Activated CD4-positive, alpha-beta T cell treated with anti-CD3 and anti-CD28 coated beads for 48 hours (primary cell): ENCODE data around the gene TNRC6A.
"Not testable (repeated sequence)": the region's sequence is repeated elsewhere in the genome, so short reads cannot be mapped to it uniquely, and the experiment has no call there.

Experiments
- DNase-seq: peaks from one replicate; pipeline ENCODE4 v3.0.0-alpha.2; 2020

The TNRC6A gene

DNA sequence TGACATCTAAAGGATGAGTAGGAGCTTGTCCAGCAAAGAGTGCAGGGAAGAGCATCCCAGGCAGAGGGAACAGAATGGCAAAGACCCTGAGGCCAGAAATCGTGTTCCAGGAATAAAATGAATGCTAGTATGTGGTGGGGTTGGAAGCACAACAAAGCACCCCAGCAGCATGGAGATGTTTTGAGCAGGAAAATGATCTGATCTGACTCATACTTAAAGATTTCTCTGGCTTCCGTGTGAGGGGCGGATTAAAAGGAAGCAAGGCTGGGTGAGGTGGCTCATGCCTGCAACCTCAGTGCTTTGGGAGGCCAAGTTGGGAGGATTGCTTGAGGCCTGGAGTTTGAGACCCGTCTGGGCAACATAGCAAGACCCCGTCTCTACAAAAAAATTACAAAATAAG is 118.6 kb downstream of the TNRC6A start:
- no peak for DNase-seq

DNA sequence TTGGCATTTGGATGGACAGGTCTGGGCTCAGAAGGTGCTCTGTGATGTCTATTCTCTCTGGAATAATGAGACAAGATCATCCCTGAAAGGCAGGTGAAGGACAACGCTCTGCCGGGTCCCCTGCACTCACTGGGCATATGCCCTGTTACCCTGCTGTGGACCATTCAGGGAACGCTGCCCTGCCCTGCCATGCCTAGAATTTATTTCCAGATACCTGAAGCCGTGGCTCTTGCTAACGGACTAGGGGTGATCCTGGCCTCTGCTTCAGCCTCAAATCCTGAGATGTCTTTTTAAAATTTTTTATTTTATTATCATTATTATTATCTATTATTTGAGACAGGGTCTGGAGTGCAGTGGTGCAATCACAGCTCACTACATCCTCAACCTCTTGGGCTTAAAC is 120.2 kb downstream of the TNRC6A start:
- no peak for DNase-seq

DNA sequence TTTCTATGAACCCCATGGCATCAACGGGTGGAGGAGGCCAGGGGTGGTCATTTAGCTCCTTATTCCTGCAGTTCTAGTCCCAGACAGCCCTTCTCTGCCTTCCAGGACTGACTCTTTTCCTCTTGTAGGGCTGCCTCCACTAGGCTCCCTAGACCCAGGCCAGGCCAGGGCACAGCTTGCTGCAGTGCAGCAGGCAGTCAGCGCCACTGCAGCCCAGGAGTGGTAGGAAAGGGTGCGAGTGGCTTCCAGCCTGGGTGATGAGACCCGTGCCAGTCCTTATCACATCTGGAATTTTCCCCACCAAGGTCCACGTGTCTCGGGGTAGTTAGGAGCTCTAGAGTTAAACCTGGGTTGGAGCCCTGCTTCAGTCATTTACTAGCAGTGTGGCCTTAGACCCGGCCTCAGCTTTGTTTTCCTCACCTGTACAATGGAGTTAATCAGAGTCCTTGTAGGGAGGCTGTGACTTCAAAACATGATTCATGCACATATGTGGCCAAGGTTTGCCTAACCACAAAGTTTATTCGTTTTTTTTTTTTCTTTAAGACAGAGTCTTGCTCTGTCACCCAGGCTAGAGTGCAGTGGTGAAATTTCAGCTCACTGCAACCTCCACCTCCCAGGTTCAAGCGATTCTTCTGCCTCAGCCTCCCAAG is 121.0 kb downstream of the TNRC6A start:
- no peak for DNase-seq

DNA sequence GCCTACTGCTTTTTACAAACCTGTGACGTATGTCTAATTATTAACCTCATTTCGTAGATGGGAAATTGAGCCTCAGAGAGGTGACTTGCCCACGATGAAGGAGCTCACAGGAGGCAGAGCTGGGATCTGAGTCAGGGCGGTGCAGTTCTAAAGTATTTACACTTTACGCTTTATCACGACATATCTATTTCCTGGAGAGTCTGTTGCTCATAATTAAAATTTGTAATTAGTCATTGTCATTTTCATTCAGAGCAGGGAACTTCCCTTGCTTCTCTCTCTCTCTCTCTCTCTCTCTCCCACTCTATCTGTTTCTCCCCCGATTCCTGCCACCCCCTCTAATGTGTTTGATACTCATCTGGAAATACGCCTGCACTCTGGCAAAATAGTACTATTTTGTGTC is 122.2 kb downstream of the TNRC6A start:
- peak; percentile 54 for DNase-seq

DNA sequence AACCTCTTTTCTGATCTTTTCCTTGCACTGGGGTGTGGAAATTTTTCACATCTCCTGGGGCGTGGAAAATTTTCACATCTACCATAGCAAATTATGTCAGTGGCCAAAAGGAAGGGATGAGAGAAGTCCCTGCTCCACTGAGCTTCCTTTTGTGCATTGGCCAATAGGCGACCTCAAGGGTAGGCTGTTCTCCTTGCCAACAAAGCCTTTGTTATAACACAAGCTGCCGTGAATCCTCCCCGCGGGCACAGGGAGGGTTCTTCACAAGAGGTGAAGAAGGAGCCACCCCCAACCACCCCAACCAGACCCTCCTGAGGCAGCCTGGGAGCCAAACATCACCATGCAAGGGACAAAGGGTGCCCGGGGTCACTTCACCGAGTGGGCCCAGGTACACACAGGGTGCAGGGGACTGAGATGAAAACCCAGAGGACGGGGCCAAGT is 122.8 kb downstream of the TNRC6A start:
- DNase-seq: no peak

DNA sequence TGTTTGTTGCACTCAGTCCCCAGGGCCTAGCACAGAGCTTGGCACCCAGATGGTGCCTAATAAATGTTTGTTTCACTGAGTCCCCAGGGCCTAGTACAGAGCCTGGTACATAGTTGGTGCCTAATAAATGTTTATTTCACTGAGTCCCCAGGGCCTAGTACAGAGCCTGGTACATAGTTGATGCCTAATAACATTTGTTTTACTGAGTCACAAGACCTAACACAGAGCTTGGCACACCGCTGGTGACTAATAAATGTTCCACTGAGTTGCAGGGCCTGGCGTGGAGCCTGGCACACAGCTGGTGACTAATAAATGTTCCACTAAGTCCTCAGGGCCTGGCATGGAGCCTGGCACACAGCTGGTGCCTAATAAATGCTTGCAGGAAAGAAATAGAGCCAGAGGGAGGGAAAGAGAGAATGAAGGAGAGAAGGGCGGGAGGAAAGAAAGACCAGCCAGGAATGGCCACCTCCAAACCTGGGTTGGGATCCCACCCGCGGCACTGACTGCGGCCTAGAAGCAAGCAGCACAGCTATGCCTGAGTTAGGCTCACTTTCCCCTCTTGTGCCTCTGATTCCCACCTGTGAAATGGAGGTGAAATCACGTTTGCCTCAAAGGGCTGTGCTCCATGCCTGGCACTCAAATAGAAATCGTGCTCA is 123.8 kb downstream of the TNRC6A start:
- DNase-seq: peak; percentile 15

DNA sequence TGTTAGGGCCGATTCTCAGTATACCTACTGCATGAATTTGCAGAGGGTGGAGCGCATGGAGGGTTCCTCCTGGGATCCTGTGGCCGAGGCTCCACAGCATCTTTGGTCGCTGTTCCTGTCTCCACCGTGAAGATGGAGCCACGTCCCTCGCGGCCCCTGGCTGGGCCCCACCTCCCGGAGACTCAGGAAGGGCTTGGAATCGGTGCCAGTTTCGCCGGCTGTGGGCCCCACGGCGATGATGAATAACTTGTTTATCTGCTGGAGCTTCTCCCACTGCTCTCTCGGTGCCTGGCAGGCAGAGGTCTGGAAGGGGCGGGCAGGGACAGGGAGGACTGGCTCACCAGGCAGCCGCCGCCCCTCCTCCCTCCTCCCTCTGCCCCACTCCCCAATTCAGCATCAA is 124.4 kb downstream of the TNRC6A start:
- no peak for DNase-seq

DNA sequence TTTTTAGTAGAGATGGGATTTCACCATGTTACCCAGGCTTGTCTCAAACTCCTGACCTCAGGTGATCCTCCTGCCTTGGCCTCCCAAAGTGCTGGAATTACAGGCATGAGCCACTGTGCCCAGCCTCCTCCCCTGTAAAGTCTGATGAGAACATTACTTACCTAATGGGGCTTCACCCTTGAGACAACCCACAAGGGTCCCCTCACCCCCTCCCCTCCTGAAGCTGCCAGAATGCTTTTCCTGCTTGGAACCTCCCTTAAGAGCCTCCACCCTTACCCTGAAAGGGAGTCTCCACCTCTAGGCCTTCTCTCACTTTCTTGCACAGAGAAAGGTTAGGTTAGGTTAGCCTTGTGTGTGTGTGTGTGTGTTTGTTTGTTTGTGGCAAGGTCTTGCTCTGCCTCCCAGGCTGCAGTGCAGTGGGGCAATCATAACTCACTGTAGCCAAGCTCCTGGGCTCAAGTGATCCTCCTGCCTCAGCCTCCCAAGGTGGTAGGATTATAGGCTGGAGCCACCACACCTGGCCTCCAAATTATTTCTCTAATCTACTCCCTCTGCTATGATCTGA is 125.2 kb downstream of the TNRC6A start:
- DNase-seq: no peak

DNA sequence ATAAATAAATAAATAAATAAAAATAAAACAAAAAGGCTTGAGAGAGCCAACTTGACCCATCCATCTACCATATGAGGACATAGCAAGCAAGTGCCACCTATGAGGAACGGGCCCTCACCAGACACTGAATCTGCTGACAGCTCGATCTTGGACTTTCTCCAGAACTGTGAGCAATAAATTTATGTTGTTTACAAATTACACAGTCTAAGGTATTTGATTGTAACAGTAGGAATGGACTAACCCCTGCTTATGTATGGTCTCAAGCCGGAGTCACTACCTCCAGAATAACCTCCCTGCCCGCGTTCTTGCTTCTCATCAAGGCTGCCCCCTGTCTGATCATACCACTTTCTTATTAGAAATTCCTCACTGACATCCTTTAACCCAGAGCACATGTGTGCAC is 126.2 kb downstream of the TNRC6A start:
- no peak for DNase-seq

DNA sequence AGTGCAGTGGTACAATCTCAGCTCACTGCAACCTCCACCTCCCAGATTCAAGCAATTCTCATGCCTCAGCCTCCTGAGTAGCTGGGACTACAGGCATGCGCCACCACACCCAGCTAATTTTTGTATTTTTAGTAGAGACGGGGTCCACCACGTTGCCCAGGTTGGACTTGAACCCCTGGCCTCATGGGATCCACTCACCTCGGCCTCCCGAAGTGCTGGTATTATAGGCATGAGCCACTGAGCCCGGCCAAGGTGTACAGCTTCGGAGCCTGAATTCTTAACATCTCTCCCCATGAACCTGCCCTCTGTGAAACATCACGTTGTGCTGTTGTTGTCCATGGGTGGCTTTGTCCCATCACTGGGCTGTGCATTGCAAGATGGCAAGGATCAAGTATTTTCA is 127.4 kb downstream of the TNRC6A start:
- DNase-seq: not testable (repeated sequence)

DNA sequence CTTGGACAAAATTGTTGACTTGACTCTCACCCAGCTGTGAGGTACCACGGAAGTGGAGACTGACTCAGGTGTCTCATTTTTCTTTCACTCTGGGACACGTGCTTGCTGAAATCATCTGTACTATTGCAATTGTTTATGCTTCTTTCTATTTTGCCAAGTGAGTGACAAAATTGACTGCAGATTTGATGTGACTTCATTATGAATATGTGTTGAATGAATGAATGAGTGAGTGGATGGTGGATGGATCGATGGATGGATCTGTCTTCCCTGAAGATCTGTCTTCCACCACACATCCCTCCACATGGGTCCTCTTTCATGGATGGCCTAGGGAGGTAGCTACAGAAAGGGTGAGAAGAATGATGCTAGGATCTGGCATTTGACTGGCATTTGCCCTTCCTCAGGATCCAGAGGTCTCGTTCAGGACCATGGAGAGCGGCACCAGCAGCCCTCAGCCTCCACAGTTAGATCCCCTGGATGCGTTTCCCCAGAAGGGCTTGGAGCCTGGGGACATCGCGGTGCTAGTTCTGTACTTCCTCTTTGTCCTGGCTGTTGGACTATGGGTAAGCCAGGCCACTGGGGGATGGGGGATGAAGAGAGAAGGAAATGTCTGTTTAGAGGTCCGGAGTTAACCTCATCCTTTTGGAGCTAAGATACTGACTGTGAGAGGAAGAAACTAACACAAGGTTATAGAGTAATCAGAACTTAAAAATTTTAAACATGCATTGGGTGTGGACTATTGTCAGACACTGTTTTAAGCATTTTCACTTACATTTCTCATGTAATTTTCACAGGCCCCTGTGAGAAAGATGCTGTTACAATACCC is 129.0 kb downstream of the TNRC6A start:
- peak; percentile 67 for DNase-seq

DNA sequence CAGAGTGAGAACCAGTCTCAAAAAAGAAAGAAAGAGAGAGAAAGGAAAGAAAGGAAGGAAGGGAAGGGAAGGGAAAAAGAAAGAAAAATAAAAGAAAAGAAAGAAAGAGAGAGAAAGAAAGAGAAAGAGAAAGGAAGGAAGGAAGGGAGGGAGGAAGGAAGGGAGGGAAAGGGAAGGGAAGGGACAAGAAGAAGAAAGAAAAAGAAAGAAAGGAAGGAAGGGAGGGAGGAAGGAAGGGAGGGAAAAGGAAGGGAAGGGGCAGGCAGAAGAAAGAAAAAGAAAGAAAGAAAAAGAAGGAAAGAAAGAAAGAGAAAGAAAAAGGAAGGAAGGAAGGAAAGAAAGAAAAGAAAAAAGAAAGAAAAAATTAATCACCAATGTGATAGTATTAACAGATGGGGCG is 132.0 kb downstream of the TNRC6A start:
- DNase-seq: no peak

DNA sequence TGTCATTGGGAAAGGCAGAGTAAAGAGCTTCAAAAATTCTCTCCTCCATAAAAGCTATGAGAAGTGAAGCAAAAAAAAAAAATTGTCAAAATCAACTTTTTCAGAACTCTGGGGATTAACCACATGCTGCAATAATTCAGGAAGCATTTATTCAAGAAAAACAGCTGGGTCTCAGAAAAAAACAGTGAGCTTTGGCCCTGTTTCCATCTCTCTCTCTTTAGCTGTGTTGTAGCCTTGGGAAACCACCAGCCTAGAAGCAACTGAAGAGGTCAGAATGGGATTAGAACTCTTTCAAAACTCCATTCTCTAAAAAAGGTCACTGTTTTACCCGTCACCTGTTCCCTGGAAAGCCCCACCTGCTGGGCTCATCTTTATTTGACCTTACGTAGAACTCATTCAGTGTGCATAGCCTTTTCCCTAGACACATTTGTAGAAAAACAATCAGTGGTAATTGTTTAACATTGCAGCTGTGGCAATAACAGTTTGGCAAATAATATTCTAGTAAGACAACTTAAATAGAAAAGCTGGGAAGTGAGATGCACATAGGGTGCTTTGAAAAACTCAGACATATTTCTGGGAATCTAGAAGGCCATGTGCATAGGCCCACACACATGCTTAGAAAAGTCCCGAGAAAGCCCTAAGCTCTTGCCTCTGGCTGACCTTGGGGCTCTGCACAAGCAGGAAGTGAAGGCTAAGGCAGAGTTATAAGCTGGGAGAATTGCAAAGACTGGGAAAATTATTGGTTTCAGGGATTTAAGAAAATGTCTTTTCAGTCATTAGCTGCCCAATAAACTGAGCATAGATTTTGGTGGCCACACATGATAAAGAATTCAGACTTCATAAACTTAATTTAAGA is 134.4 kb downstream of the TNRC6A start:
- no peak for DNase-seq

DNA sequence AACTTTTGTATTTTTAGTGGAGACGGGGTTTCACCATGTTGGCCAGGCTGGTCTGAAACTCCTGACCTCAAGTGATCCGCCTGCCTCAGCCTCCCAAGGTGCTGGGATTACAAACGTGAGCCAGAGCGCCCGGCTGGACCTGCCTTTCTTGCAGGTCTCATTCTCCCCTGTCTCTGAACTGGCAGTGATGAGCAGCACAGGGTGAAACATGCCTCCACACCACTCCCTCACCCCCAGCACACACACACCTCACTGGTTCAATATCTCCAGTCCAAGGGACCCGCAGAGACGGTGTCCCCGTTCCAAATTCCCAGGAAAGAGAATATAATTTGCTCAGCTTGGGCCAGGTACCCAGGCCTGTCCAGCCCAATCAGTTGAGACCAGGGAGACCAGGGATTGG is 139.6 kb downstream of the TNRC6A start:
- DNase-seq: no peak

DNA sequence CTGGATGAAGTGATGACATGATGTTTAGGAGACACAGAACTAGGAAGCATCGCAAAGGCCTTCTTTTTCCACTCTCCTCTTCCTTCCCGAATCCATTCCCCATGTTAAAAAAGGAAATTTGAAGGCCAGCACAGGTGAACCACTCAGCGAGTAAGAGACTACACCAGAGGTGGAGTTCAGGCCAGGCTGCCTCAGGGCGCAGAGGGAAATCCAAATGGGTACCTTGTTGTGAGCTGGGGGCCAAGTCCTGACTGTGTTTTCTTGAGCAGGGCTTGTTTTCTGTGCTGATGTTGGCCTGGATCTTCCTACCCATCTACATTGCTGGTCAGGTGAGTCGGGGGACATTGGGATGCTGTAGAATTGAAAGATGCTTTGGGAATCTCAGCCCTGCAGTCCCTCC is 142.4 kb downstream of the TNRC6A start:
- DNase-seq: no peak

DNA sequence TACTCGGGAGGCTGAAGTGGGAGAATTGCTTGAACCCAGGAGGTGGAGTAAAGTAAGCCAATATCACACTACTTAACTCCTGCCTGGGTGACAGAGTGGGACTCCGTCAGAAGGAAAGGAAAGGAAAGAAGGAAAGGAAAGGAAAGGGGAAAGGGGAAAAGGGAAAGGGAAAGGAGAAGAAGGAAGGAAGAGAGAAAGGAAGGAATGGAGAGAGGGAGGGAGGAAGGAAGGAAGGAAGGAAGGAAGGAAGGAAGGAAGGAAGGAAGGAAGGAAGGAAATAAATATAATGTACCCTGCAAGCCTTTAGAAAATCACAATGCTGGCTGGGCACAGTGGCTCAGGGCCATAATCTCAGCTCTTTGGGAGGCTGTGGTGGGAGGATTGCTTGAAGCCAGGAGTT is 143.6 kb downstream of the TNRC6A start:
- no peak for DNase-seq

DNA sequence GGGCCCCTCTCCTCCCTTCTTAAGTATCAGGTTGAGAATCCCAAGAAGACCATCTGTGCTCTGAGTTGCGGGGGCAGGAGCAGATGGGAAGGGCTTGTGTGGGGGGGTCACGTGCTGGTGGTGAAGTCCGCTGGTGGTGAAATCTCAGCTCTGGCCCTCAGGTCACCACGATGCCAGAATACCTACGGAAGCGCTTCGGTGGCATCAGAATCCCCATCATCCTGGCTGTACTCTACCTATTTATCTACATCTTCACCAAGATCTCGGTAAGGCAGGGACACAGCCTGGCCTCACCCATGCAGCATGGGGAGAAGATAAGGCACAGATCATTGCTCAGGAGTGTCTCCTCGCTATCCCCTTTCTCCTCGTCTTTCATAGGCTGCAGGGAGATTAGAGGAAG is 146.0 kb downstream of the TNRC6A start:
- no peak for DNase-seq
